DMS79 (cell line): ENCODE data around the gene TM2D3.

Source experiments
- DNase-seq: peaks from one replicate; lab custom pipeline; 2025; lab: John Stamatoyannopoulos, UW

Gene TM2D3

GRCh38 chr15:101602801-101603200, 49.4 kb downstream of the TM2D3 start:
- no peak for DNase-seq

GRCh38 chr15:101600035-101600434, 52.1 kb downstream of the TM2D3 start:
- no peak for DNase-seq

GRCh38 chr15:101599091-101599490, 53.1 kb downstream of the TM2D3 start:
- no peak for DNase-seq

DNA sequence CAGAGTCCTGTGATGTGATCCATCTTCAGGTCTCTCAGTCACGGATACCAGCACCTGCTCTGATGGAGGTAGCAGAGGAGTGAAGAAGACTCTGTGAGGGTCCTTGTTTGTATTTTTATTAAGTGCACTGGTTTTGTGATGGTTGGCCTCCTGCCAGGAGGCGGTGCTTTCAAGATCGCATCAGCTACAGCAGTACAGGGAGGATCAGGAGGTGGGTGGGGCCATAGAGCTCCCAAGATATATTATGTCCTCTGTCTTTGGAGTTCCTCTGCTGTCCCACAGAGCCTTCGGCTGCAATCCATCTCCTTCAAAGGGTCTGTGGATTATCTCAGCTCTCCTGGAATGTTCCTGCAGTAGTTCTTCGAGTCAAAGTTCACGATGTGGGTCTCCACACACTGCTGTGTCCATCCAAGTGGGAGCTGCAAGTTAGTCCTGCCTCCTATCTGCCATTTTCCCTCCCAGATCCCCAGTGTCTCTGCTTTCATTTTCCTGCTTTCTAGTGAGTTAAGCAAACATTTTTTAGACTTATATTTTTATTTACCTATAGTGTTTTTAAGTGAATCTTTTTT, 54.7 kb downstream of the TM2D3 start:
- DNase-seq: no peak

DNA sequence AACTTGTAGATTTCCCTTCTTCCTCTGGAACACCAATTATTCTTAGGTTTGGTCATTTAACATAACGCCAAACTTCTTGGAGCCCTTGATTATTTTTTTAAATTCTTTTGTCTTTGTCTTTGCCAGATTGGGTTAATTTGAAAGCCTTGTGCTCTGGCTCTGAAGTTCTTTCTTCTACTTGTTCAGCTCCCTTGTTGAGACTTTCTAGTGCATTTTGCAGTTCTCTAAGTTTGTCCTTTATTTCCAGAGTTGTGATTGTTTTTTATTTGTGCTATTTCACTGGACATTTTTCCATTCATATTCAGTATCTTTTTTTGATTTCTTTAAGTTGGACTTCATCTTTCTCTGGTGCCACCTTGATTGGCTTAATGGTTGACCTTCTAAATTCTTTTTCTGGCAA, 55.5 kb downstream of the TM2D3 start:
- DNase-seq: no peak
